Transverse colon (tissue), 4 donors: ENCODE data around the gene NPAS4. TPM values are rescaled to one million over a fixed set of nuclear protein-coding genes. Genes with fewer than 3 reads are reported as not detected.

Experiments
- DNase-seq: peaks from one replicate; pipeline ENCODE4 v3.0.0-alpha.2; 2019
- H3K27ac ChIP-seq, 4 donors: fragments of 200-600 bp; sonication (generic); 2 replicates each; pipeline ENCODE4 v1.5.1; 2016 to 2018; ENCODE audit warnings: inconsistent platforms in 4 of 4
- H3K27me3 ChIP-seq: fragments of 200-600 bp; sonication (generic); 2 replicates; pipeline ENCODE4 v1.5.1; 2017; ENCODE audit warnings: inconsistent platforms
- H3K36me3 ChIP-seq, 4 donors: fragments of 200-600 bp; sonication (generic); 2 replicates each; pipeline ENCODE4 v1.5.1; 2017 to 2019; ENCODE audit warnings: inconsistent platforms in 4 of 4
- H3K4me1 ChIP-seq, 4 donors: fragments of 200-600 bp; sonication (generic); 2 replicates each; pipeline ENCODE4 v1.5.1; 2017 to 2020; ENCODE audit warnings: inconsistent platforms in 4 of 4
- H3K4me3 ChIP-seq, 4 donors: fragments of 200-600 bp; sonication (generic); 1 replicate in 1 of 4; 2 replicates in 3 of 4; pipeline versions ENCODE4 v1.5.1 to v1.6.1; 2017 to 2019; ENCODE audit warnings: inconsistent platforms in 4 of 4
- H3K9me3 ChIP-seq, 2 donors: fragments of 200-600 bp; sonication (generic); 2 replicates each; pipeline ENCODE4 v1.5.1; 2017 to 2019; ENCODE audit warnings: inconsistent platforms in 2 of 2
- EP300 ChIP-seq: sonication (generic); formaldehyde crosslinking; IDR thresholded peaks from one replicate; pipeline ENCODE4 v1.6.1; 2017; ENCODE audit warnings: antibody characterized with exemption, low read depth
- POLR2A ChIP-seq: fragments of 450-650 bp; IDR thresholded peaks from one replicate; pipeline ENCODE4 v1.6.1; 2016; ENCODE audit warnings: antibody characterized with exemption, mild to moderate bottlenecking, moderate library complexity
- POLR2AphosphoS5 ChIP-seq, 3 donors: sonication (generic); formaldehyde crosslinking; IDR thresholded peaks; one replicate each; pipeline ENCODE4 v1.6.1; 2016; ENCODE audit warnings: antibody characterized with exemption in 3 of 3
- WGBS, 2 donors: methylation state at CpG; one replicate each; pipeline ENCODE4 v1.1.5; 2018; ENCODE audit warnings: low coverage in 1 of 2; 5-methylcytosine and 5-hydroxymethylcytosine counted together
- in situ Hi-C, 4 donors: fragments of 200-750 bp; cut with MboI; loops; one replicate each; pipeline versions ENCODE4 v1.15.0 to v1.15.1; 2017; ENCODE audit warnings: low sequenced_read_pairs in 3 of 4, low pct_ligation_motif_present in 1 of 4, low pct_unique_long_range_greater_than_20kb in 1 of 4
- intact Hi-C: fragments of 100-400 bp; cut with DNase I; formaldehyde crosslinking; loops from one replicate; pipeline ENCODE4 v1.15.1; 2023; ENCODE audit warnings: low total_unique reads
- total RNA-seq, 4 donors: library from RNA; depleted of rRNA; stranded (reverse); fragments of >200 nt; gene quantifications; one replicate each; pipeline ENCODE4 v1.1.0, GENCODE V29; 2016
- TF ChIP-seq, protein P1 (sequence below), 5 experiments: fragments of 200-600 bp in 3 of 5; fragments of 450-650 bp in 2 of 5; sonication (generic) in 3 of 5; IDR thresholded peaks; 1 replicate in 2 of 5; 2 replicates in 3 of 5; pipeline ENCODE4 v1.5.1; 2016 to 2017; ENCODE audit warnings: antibody characterized with exemption in 5 of 5, inconsistent platforms in 3 of 5, mild to moderate bottlenecking in 2 of 5, moderate library complexity in 1 of 5

NPAS4 gene
- total RNA-seq, 4 donors from 2014 or later, result 0.16 TPM; not detected in 3

DNA sequence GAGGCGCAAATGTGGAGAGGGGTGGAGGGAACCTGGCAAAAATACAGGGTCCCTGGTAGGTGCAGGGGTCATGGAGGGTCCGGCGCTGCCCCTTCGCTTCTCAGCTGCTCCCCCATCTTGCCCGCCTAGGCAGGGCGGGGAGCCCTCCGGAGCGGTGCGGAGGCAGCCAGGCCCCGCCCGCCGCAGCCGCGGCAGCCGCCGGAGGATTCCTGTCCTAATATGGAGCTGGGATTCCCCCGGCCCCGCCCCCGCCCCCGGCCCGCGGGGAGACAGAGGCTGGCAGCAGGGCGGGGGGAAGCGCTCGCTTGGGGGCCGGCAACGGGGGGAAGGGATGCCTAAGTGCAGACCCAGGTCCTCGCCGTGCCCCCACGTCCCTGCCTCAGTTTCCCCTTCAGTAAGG lies 1.0 kb upstream of the NPAS4 start:
- Histone ChIP-seq H3K4me1 (peaks cover 0 to 35% (median 3%) of the 10 kb centered on the region in 4 donors), H3K36me3 (no peaks in the 10 kb centered on the region), H3K27me3 (peaks cover 19% of the 10 kb centered on the region), H3K9me3 (no peaks in the 10 kb centered on the region), H3K4me3 (no peak overlapping the region), H3K27ac (no peak overlapping the region)
- WGBS, 2 donors, result 20 to 43% methylated on average over 1 to 9 of the region's 30 CpGs
- TF ChIP-seq POLR2AphosphoS5 (IDR thresholded peaks at IDR 0.05) (no peak), POLR2A (no peak), EP300 (no peak)
- TF ChIP-seq, protein P1, sequence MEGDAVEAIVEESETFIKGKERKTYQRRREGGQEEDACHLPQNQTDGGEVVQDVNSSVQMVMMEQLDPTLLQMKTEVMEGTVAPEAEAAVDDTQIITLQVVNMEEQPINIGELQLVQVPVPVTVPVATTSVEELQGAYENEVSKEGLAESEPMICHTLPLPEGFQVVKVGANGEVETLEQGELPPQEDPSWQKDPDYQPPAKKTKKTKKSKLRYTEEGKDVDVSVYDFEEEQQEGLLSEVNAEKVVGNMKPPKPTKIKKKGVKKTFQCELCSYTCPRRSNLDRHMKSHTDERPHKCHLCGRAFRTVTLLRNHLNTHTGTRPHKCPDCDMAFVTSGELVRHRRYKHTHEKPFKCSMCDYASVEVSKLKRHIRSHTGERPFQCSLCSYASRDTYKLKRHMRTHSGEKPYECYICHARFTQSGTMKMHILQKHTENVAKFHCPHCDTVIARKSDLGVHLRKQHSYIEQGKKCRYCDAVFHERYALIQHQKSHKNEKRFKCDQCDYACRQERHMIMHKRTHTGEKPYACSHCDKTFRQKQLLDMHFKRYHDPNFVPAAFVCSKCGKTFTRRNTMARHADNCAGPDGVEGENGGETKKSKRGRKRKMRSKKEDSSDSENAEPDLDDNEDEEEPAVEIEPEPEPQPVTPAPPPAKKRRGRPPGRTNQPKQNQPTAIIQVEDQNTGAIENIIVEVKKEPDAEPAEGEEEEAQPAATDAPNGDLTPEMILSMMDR (IDR thresholded peaks at IDR 0.05), result no peak
- no peak for DNase-seq
- in situ Hi-C loops (loop anchor here in 2 of 4 donors (10.0 to 25.0 kb wide), 2 partner anchors 265 to 417 kb away; partner anchors contain the start of gene RCE1 (in 1 of the 2)), intact Hi-C loops (no loop called here)

DNA sequence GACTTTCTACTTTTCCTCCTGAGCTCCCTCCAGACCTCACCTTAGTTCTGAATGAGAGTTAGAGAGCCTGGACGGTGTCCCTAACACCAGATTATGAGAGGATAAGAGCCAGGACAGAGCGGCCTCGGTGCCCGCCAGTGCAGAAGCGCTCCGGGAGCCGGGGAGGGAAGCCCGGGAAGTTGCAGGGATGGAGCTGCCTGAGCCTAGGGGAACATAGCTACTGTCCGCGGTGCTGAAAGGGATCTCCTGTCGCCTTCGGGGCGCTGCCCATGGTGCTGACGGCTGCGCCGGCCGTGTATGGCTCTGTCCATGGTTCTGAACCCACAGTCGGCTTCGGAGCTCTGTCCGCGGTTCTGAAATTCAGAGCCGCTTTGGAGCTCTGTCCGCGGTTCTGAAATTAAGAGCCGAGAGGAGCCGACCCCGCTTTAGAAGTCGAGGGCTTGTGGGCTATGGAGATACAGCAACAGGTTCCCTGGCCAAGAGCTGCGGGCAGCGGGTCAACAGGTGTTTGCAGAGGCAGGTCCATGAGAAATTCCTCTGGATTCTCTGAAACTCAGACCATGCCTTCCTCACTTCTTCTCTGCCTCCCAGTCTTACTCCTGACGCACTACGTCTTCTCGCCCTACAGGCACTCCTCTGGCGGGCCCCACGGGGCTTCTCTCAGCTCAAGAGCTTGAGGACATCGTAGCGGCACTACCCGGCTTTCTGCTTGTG lies 814 bp downstream of the NPAS4 start:
- no peaks in the 10 kb centered on the region for H3K36me3 ChIP-seq
- H3K27ac ChIP-seq, result peak overlapping the region in 2 of 4 donors; percentile 16 to 40
- H3K4me1 ChIP-seq, result peaks cover 0 to 35% (median 3%) of the 10 kb centered on the region in 4 donors
- no peak overlapping the region for H3K4me3 ChIP-seq
- H3K9me3 ChIP-seq, result no peaks in the 10 kb centered on the region
- intact Hi-C loops (no loop called here), in situ Hi-C loops (loop anchor here in 2 of 4 donors (10.0 to 25.0 kb wide), 2 partner anchors 263 to 416 kb away; partner anchors contain the start of gene RCE1 (in 1 of the 2))
- TF ChIP-seq POLR2AphosphoS5 (IDR thresholded peaks at IDR 0.05) (peak; percentile 75 to 85 (median 75)), EP300 (no peak)
- WGBS, 2 donors, result 22% methylated on average over 34 of the region's 38 CpGs; no CpG with 5 or more reads in 1 of the 2 donors
- DNase-seq, result peak; percentile 92
- peaks cover 17% of the 10 kb centered on the region for H3K27me3 ChIP-seq

DNA sequence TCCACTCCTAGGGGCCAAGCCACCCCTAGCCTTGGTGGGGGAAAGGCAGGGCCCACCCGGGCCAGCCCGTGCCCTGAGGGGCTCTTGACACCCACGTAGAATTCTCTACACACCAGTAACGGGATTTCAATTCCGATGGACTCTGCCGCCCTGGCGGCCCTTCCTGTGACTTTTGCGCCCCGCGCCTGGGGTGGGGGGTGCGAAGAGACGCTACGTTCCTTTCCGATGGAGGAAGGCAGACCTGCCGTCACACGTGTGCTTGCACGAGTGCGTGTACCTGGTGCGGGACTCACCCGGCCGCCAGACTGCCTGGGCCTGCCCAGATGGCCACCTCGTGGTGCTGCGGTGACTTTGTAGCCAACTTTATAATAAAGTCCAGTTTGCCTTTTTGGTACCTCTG lies 5.5 kb downstream of the NPAS4 start:
- intact Hi-C loops (no loop called here), in situ Hi-C loops (loop anchor here in 1 of 4 donors (10.0 kb wide), 1 partner anchor 258 kb away; no protein-coding TSS in a partner anchor)
- H3K4me3 ChIP-seq, result no peak overlapping the region
- DNase-seq, result no peak
- H3K27ac ChIP-seq, result no peak overlapping the region
- peaks cover 0 to under 1% (median 0%) of the 10 kb centered on the region in 4 donors for H3K4me1 ChIP-seq
- no peaks in the 10 kb centered on the region for H3K27me3 ChIP-seq
- TF ChIP-seq, protein P1 (IDR thresholded peaks at IDR 0.05), result no peak
- TF ChIP-seq EP300 (no peak), POLR2A (no peak), POLR2AphosphoS5 (IDR thresholded peaks at IDR 0.05) (no peak)
- WGBS, 2 donors, result 87% methylated on average over 23 of the region's 23 CpGs; no CpG with 5 or more reads in 1 of the 2 donors
- no peaks in the 10 kb centered on the region for H3K36me3 ChIP-seq
- no peaks in the 10 kb centered on the region for H3K9me3 ChIP-seq

DNA sequence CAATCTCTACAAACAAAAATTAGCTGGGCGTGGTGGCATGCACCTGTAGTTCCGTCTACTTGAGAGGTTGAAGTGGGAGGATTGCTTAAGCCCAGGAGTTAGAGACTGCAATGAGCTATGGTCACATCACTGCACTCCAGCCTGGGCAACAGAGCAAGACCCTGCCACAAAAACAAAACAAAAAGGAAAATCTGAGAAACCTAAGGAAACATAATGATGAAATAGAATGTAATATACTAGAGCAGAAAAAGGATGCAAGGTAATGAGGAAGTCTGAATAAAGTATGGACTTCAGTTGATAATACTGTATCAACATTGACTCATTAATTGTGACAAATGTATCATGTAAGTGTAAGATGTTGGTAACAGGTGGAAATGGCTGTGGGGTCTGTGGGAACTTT lies 8.1 kb downstream of the NPAS4 start:
- 83% methylated on average over 2 of the region's 2 CpGs; no CpG with 5 or more reads in 1 of the 2 donors for WGBS, 2 donors
- Histone ChIP-seq H3K4me1 (no peaks in the 10 kb centered on the region), H3K9me3 (no peaks in the 10 kb centered on the region), H3K4me3 (no peak overlapping the region), H3K27me3 (no peaks in the 10 kb centered on the region), H3K36me3 (no peaks in the 10 kb centered on the region), H3K27ac (no peak overlapping the region)
- TF ChIP-seq POLR2AphosphoS5 (IDR thresholded peaks at IDR 0.05) (no peak), EP300 (no peak), POLR2A (no peak)
- TF ChIP-seq, protein P1 (IDR thresholded peaks at IDR 0.05), result no peak
- intact Hi-C loops (loop anchor here (1.0 kb wide), 1 partner anchor 21 kb away; no protein-coding TSS in a partner anchor), in situ Hi-C loops (loop anchor here in 1 of 4 donors (10.0 kb wide), 1 partner anchor 256 kb away; no protein-coding TSS in a partner anchor)
- DNase-seq, result no peak
